Skeletal muscle satellite cell (primary cell): ENCODE measurements around the gene SH3BP2.

Experiments
- H3K27me3 ChIP-seq: 2 replicates; pipeline ENCODE4 v1.7.0; 2013; ENCODE audit warnings: low read length; ENCODE audit not compliant: control insufficient read depth, insufficient read depth
- H3K36me3 ChIP-seq: 2 replicates; pipeline ENCODE4 v1.7.0; 2013; ENCODE audit warnings: mild to moderate bottlenecking, control low read depth, low read length; ENCODE audit not compliant: insufficient read depth
- H3K4me1 ChIP-seq: 2 replicates; pipeline ENCODE4 v1.7.0; 2013; ENCODE audit warnings: low read length; ENCODE audit not compliant: control insufficient read depth, insufficient read depth
- H3K4me2 ChIP-seq: 2 replicates; pipeline ENCODE4 v1.7.0; 2013; ENCODE audit warnings: mild to moderate bottlenecking, low read length
- H3K4me3 ChIP-seq: 2 replicates; pipeline ENCODE4 v1.7.0; 2013; ENCODE audit warnings: low read length
- H3K9ac ChIP-seq: 2 replicates; pipeline ENCODE4 v1.7.0; 2013; ENCODE audit warnings: mild to moderate bottlenecking, low read depth, low read length, moderate library complexity
- H3K9me3 ChIP-seq: replicated peaks from 2 replicates; pipeline ENCODE4 v1.7.0; 2013; ENCODE audit warnings: mild to moderate bottlenecking, control low read depth, low read length

The SH3BP2 gene

DNA sequence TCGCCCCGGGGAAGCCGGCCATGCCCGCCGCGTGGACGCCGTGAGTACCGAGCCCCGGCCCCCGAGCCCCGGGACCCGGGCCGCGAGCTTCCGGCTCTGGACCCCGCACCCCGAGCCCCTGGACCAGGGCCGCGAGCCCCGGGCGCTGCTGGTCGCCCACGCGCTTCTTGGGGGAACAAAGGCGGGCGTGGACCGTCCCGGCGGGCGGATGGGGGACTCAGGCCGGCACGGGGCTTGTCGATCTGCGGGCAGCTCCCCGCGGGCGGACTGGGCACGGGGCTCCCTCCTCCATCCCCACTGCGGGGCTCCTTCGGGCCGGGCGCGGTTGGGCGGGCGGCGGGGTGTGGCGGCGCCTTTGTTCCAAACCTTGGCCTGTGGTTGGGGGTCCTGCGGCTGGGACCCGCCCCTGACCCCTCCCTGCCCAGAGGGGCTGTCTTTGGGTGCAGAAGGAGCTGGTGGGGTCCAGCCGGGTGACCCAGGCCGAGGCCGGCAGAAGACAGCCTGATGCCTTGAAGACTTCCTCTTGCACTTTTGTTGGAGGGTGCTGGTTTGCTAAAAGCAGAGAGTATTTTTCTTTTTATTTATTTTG, 25.6 kb downstream of the SH3BP2 start:
- H3K36me3 ChIP-seq: peaks cover 32% of the 10 kb centered on the region
- H3K4me3 ChIP-seq: peak overlapping the region; percentile 74
- no peaks in the 10 kb centered on the region for H3K27me3 ChIP-seq
- peak overlapping the region; percentile 84 for H3K9ac ChIP-seq
- no peaks in the 10 kb centered on the region for H3K9me3 ChIP-seq
- H3K4me1 ChIP-seq: peaks cover 10% of the 10 kb centered on the region
- H3K4me2 ChIP-seq: peak overlapping the region; percentile 91

DNA sequence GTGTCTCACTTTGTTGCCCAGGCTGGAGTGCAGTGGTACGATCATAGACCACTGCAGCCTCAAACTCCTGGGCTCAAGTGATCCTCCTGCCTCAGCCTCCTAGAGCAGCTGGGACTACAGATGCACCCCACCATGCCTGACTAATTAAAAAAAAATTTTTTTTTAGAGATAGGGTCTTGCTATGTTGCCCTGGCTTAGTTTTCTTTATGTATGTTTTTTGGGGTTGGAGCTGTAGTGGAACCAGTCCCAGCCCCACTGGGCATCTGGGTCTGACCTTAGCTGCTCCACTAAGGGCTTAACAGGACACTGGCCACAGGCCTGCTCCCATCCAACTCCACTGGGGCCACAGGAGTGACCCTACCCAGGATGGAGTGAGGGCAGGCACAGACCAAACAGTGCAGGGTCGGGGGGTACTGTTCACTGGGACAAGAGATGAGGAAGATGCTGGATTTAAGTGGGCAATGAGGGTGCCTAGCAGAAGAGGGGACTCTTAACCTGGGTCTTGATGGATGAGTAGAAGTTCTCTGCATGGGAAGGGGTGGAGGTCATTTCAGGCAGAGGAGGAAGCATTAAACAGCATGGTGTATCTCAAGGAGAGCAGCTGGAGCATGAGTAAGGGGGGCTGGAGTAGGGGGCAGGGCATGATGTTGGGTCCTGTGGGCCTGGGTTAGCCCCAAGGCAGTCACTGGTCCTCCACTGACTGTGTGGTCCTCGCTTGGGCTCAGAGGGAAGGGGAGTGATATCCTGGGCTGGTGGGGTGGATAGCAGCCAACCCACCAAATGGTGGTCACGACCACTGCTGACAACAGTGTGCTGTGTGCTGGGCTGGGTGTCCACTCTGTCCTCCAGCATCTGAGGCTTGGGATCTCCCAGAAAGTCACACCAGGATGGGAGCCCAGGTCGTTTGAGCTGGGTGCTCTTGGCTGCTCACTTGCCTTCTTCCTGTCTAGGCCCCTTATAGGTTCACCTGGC, 26.6 kb downstream of the SH3BP2 start:
- no peak overlapping the region for H3K4me3 ChIP-seq
- no peaks in the 10 kb centered on the region for H3K27me3 ChIP-seq
- peak overlapping the region; percentile 84 for H3K9ac ChIP-seq
- H3K4me1 ChIP-seq: peaks cover 7% of the 10 kb centered on the region
- peaks cover 34% of the 10 kb centered on the region for H3K36me3 ChIP-seq
- no peaks in the 10 kb centered on the region for H3K9me3 ChIP-seq
- no peak overlapping the region for H3K4me2 ChIP-seq

- H3K36me3 ChIP-seq: peaks cover 37% of the 10 kb centered on the region
- H3K27me3 ChIP-seq: no peaks in the 10 kb centered on the region
- H3K4me1 ChIP-seq: peaks cover 7% of the 10 kb centered on the region
- no peak overlapping the region for H3K4me3 ChIP-seq
- H3K4me2 ChIP-seq: no peak overlapping the region
- no peaks in the 10 kb centered on the region for H3K9me3 ChIP-seq
- no peak overlapping the region for H3K9ac ChIP-seq
Observed at GRCh38 chr4:2820216-2820982, 27.5 kb downstream of the SH3BP2 start.

DNA sequence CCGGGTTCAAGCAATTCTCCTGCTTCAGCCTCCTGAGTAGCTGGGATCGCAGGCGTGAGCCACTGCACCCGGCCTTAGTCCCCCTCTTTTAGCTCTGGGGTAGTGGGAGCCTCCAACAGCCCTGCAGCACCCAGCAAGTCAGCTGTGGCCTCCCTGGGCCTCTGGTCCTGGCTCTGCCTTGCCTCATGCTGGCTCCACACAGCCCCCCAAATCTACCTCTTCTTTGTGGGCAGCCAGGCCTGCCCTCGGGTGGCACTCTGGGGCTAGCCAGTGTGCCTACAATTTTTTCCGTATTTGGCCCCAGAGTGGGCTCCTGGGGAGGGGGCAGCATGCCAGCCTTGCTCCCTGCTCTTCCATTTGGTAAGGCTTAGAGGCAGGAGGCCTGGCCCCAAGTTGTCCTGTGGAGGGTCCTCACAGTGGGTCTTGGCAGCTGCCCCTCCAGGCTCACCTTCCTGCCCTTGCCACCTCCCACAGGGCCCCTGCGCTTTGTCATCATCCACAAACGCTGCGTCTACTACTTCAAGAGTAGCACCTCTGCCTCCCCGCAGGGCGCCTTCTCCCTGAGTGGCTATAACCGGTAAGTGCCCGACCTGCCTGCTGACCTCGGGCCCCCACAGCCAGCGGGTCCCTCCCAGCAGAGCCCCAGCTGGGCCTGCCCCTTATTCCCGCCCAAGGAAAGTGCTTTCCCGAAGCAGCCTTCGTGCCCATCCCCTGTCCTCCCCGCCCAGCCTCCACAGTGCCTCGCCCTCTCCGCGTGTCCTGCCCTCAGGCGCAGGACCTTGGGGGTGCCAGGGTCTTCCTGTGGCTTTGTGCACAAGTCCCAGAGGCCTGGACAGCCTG, 29.8 kb downstream of the SH3BP2 start:
- H3K36me3 ChIP-seq: peaks cover 56% of the 10 kb centered on the region
- H3K9me3 ChIP-seq: no peaks in the 10 kb centered on the region
- peaks cover 3% of the 10 kb centered on the region for H3K4me1 ChIP-seq
- no peaks in the 10 kb centered on the region for H3K27me3 ChIP-seq
- H3K9ac ChIP-seq: no peak overlapping the region
- no peak overlapping the region for H3K4me3 ChIP-seq
- H3K4me2 ChIP-seq: no peak overlapping the region

DNA sequence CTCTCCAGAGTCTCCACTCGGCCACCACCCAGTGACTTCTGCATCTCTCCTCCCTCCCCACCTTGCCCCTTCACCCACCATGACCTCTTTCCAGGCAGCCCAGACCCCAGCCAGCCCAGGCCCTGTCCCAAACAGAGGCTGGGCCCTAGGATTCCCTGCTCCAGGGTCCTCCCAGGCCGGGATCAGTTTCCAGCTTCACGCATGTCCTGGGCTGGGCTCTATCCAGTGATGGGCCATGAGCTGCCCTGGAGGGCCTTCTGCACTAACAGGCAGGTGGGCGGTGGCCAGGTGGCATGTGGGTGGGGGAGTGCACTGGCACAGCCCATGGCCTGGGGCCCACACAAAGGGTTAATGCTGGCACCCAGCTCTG, 30.4 kb downstream of the SH3BP2 start:
- no peaks in the 10 kb centered on the region for H3K9me3 ChIP-seq
- H3K36me3 ChIP-seq: peaks cover 62% of the 10 kb centered on the region
- no peak overlapping the region for H3K4me3 ChIP-seq
- no peak overlapping the region for H3K9ac ChIP-seq
- no peaks in the 10 kb centered on the region for H3K27me3 ChIP-seq
- no peaks in the 10 kb centered on the region for H3K4me1 ChIP-seq
- H3K4me2 ChIP-seq: no peak overlapping the region

- Histone ChIP-seq H3K4me1 (no peaks in the 10 kb centered on the region), H3K9me3 (no peaks in the 10 kb centered on the region), H3K4me2 (no peak overlapping the region), H3K36me3 (peaks cover 67% of the 10 kb centered on the region), H3K27me3 (no peaks in the 10 kb centered on the region), H3K4me3 (no peak overlapping the region), H3K9ac (no peak overlapping the region)
Observed at GRCh38 chr4:2823671-2824328, 30.9 kb downstream of the SH3BP2 start.

DNA sequence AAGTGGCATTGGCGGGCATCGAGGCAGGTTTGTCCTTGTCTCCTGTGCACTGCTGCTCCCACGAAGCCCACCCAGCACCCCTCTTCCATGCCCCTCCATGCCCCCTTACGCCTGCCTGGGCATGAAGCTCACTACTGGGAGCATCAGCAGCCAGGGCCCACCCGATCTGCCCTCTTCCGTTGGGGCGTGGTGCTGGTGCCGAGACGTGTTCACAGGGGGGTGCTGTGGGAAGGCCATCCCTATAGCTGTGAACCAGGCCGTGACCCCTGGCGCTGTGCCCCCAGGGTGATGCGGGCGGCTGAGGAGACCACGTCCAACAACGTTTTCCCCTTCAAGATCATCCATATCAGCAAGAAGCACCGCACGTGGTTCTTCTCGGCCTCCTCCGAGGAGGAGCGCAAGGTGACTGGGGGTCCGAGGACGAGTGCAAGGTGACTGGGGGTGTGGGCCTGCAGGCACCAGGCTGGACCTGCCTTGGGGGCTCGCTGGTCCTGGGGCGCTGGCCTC, 31.5 kb downstream of the SH3BP2 start:
- H3K4me3 ChIP-seq: no peak overlapping the region
- H3K36me3 ChIP-seq: peaks cover 70% of the 10 kb centered on the region
- no peak overlapping the region for H3K4me2 ChIP-seq
- no peaks in the 10 kb centered on the region for H3K9me3 ChIP-seq
- H3K4me1 ChIP-seq: no peaks in the 10 kb centered on the region
- H3K9ac ChIP-seq: no peak overlapping the region
- H3K27me3 ChIP-seq: no peaks in the 10 kb centered on the region

DNA sequence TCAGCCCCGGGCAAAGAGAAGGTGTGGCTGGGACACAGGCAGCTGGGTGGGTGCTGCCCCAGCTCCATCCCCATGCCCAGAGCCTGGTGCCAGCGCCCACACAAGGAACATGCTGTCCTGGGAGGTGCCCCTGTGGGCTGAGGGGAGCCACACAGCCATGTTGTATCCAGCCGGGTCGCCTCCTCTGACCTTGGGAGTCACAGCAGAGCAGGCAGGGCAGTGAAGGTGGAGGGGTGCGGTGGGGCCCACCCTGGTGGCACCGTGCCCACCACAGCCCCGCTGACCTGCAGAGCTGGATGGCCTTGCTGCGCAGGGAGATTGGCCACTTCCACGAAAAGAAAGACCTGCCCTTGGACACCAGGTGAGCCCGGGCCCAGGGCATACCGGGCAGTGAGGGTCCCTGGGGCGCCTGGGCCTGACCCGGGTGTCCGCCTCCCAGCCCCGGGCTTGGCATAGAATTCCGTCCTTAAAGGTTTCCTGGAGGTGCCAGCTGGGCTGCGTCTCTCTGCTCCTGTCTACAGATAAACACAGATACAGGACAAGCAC, 32.0 kb downstream of the SH3BP2 start:
- H3K36me3 ChIP-seq: peaks cover 74% of the 10 kb centered on the region
- no peak overlapping the region for H3K9ac ChIP-seq
- H3K27me3 ChIP-seq: no peaks in the 10 kb centered on the region
- H3K4me2 ChIP-seq: no peak overlapping the region
- H3K9me3 ChIP-seq: no peaks in the 10 kb centered on the region
- no peak overlapping the region for H3K4me3 ChIP-seq
- no peaks in the 10 kb centered on the region for H3K4me1 ChIP-seq

- no peak overlapping the region for H3K4me3 ChIP-seq
- no peaks in the 10 kb centered on the region for H3K27me3 ChIP-seq
- no peaks in the 10 kb centered on the region for H3K4me1 ChIP-seq
- no peak overlapping the region for H3K9ac ChIP-seq
- no peak overlapping the region for H3K4me2 ChIP-seq
- H3K9me3 ChIP-seq: no peaks in the 10 kb centered on the region
- H3K36me3 ChIP-seq: peaks cover 79% of the 10 kb centered on the region
Observed at GRCh38 chr4:2825740-2826139, 32.9 kb downstream of the SH3BP2 start.

DNA sequence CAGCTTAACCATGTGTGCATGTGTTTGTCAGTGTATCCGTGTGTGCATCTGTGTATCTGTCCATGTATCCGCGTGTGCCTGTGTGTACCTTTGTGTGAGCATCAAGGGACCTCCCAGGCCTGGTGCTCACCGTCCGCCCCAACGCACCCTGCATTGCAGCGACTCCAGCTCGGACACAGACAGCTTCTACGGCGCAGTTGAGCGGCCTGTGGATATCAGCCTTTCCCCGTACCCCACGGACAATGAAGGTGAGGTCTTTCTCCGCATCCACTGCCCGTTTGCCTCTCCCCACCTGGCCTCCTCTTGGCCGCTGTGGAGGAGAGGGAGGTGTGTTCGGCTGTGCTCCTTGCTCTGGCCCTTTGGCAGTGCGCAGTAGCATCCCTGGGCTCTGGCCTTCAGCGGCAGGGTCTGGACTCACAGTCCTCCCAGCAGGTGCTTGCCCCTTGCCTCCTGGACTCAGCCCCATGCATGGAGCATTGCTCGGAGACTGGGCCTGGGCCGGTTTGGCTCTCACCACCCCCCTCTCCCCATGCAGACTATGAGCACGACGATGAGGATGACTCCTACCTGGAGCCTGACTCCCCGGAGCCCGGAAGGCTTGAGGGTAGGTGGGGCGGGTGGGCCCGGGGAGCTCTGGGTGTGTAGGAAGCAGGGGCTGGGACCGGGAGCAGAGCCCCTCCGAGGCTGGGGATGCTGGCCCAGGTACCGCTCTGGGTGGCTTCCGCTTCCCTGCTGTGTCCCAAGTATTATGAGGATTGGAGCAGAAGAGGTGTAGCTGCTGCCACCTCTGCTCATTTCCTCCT, 34.4 kb downstream of the SH3BP2 start:
- H3K27me3 ChIP-seq: no peaks in the 10 kb centered on the region
- no peak overlapping the region for H3K4me2 ChIP-seq
- peaks cover 88% of the 10 kb centered on the region for H3K36me3 ChIP-seq
- H3K4me3 ChIP-seq: no peak overlapping the region
- H3K9me3 ChIP-seq: no peaks in the 10 kb centered on the region
- no peak overlapping the region for H3K9ac ChIP-seq
- no peaks in the 10 kb centered on the region for H3K4me1 ChIP-seq
